Mammary epithelial cell (primary cell): ENCODE measurements around the gene TPD52L1.

Source experiments
- CTCF ChIP-seq, 2 donors: IDR thresholded peaks in 1 of 2; conservative IDR thresholded peaks in 1 of 2; 2 replicates each; pipeline ENCODE4 v1.5.1; 2011 to 2012; ENCODE audit warnings: inconsistent platforms in 2 of 2, low read length in 2 of 2, mild to moderate bottlenecking in 2 of 2, control low read depth in 1 of 2, low read depth in 1 of 2; ENCODE audit not compliant: insufficient read depth in 1 of 2; ENCODE audit errors: extremely low read depth in 1 of 2
- EZH2 ChIP-seq: IDR thresholded peaks from 2 replicates; pipeline ENCODE4 v1.6.1; 2012; ENCODE audit warnings: low read length, inconsistent platforms, borderline replicate concordance

- no peak for TF ChIP-seq CTCF (conservative IDR thresholded peaks at IDR 0.05 in 1 of 2, IDR thresholded peaks at IDR 0.05 in 1 of 2; ENCODE audit: extremely low read depth in 1 of 2, insufficient read depth in 1 of 2, low read depth in 1 of 2, low read length in 2 of 2)
- TF ChIP-seq EZH2, result no peak
Measured at GRCh38 chr6:125183391-125183790, 29.8 kb downstream of the TPD52L1 start.
